Activated CD8-positive, alpha-beta T cell treated with anti-CD3 and anti-CD28 coated beads for 36 hours (primary cell): Measurements from ENCODE around the gene FAM110A. TPM values are rescaled to one million over a fixed set of nuclear protein-coding genes. Genes with fewer than 3 reads are reported as not detected.

Experiments
- ATAC-seq: fragments of 200-7000 bp; cut with Tn5 transposase; one replicate; pipeline ENCODE4 v1.10.0; 2021; ENCODE audit warnings: mild to moderate bottlenecking, moderate library complexity
- CTCF ChIA-PET: fragments of 350-600 bp; sonication (Branson Sonifier 250); formaldehyde crosslinking; loops from one replicate; lab custom pipeline; 2021; ENCODE audit warnings: antibody characterized with exemption; lab: Charles Lee
- POLR2A ChIA-PET: fragments of 350-600 bp; sonication (Branson Sonifier 250); formaldehyde crosslinking; loops from one replicate; lab custom pipeline; 2021; ENCODE audit warnings: antibody characterized with exemption; lab: Charles Lee
- DNase-seq: peaks from one replicate; pipeline ENCODE4 v3.0.0-alpha.2; 2020
- H3K27ac Mint-ChIP-seq: one replicate; pipeline ENCODE4 v1.8.0; 2021; ENCODE audit warnings: mild to moderate bottlenecking, mixed read lengths
- H3K27me3 Mint-ChIP-seq: one replicate; pipeline ENCODE4 v1.8.0; 2021; ENCODE audit warnings: mixed read lengths
- H3K36me3 Mint-ChIP-seq: one replicate; pipeline ENCODE4 v1.8.0; 2021; ENCODE audit warnings: low read depth, mixed read lengths
- H3K4me1 Mint-ChIP-seq: one replicate; pipeline ENCODE4 v1.8.0; 2021; ENCODE audit warnings: low read depth, mixed read lengths
- H3K4me3 Mint-ChIP-seq: one replicate; pipeline ENCODE4 v1.8.0; 2021; ENCODE audit warnings: mild to moderate bottlenecking, moderate library complexity, mixed read lengths
- H3K9me3 Mint-ChIP-seq: one replicate; pipeline ENCODE4 v1.8.0; 2021; ENCODE audit warnings: mixed read lengths
- CTCF ChIP-seq: fragments of 200-600 bp; IDR thresholded peaks from one replicate; pipeline ENCODE4 v1.8.0; 2022; ENCODE audit warnings: antibody characterized with exemption, mild to moderate bottlenecking
- intact Hi-C: fragments of 100-400 bp; cut with micrococcal nuclease; formaldehyde crosslinking; loops from one replicate; pipeline ENCODE4 v1.10.0; 2022
- total RNA-seq, 2 experiments: library from RNA; stranded (reverse); gene quantifications; one replicate each; pipeline ENCODE4 v1.2.3, GENCODE V29; 2021

Gene FAM110A
- total RNA-seq, 2 experiments from 2014 or later, result 20.5 to 23.1 TPM

GRCh38 chr20:834151-834746, 734 bp downstream of the FAM110A start:
- no peak for TF ChIP-seq CTCF
- Mint-ChIP-seq H3K27ac (peak overlapping the region; percentile 85), H3K36me3 (peaks cover 11% of the 10 kb centered on the region), H3K27me3 (no peaks in the 10 kb centered on the region), H3K4me1 (peaks cover 36% of the 10 kb centered on the region), H3K4me3 (peak overlapping the region; percentile 89), H3K9me3 (peaks cover 3% of the 10 kb centered on the region)
- CTCF ChIA-PET, result interaction anchor here (1.3 to 5.4 kb wide), 3 partner anchors 10 to 121 kb away, joined by 3 to 39 read pairs (median 32); no protein-coding TSS in a partner anchor
- POLR2A ChIA-PET, result interaction anchor here (1.1 to 1.9 kb wide), 4 partner anchors 9 to 39 kb away, joined by 3 to 8 read pairs (median 4); no protein-coding TSS in a partner anchor
- no peak for ATAC-seq
- DNase-seq, result no peak
- intact Hi-C loops, result no loop called here

- CTCF ChIA-PET, result interaction anchor here (0.8 to 4.0 kb wide), 2 partner anchors 8 to 120 kb away, joined by 3 to 32 read pairs; no protein-coding TSS in a partner anchor
- H3K4me1 Mint-ChIP-seq, result peaks cover 38% of the 10 kb centered on the region
- peak; percentile 79 for DNase-seq
- peak overlapping the region; percentile 81 for H3K27ac Mint-ChIP-seq
- H3K36me3 Mint-ChIP-seq, result peaks cover 11% of the 10 kb centered on the region
- POLR2A ChIA-PET, result no interaction called here
- H3K9me3 Mint-ChIP-seq, result peaks cover 3% of the 10 kb centered on the region
- peak; percentile 10 for ATAC-seq
- no peaks in the 10 kb centered on the region for H3K27me3 Mint-ChIP-seq
- peak overlapping the region; percentile 73 for H3K4me3 Mint-ChIP-seq
- intact Hi-C loops, result no loop called here
- TF ChIP-seq CTCF, result no peak
Measured at GRCh38 chr20:835608-836045, 2.1 kb downstream of the FAM110A start.

- DNase-seq (peak; percentile 30), ATAC-seq (no peak)
- Mint-ChIP-seq H3K4me1 (peaks cover 40% of the 10 kb centered on the region), H3K4me3 (peak overlapping the region; percentile 73), H3K27me3 (no peaks in the 10 kb centered on the region), H3K36me3 (peaks cover 11% of the 10 kb centered on the region), H3K27ac (peak overlapping the region; percentile 81), H3K9me3 (peaks cover 3% of the 10 kb centered on the region)
- ChIA-PET CTCF (interaction anchor here (0.8 to 4.0 kb wide), 2 partner anchors 8 to 120 kb away, joined by 3 to 32 read pairs; no protein-coding TSS in a partner anchor), POLR2A (no interaction called here)
- TF ChIP-seq CTCF, result no peak
- intact Hi-C loops, result no loop called here
Measured at GRCh38 chr20:836190-836589, 2.7 kb downstream of the FAM110A start.

- Mint-ChIP-seq H3K27ac (no peak overlapping the region), H3K4me1 (peaks cover 47% of the 10 kb centered on the region), H3K36me3 (peaks cover 11% of the 10 kb centered on the region), H3K4me3 (no peak overlapping the region), H3K9me3 (peaks cover 3% of the 10 kb centered on the region), H3K27me3 (no peaks in the 10 kb centered on the region)
- CTCF ChIA-PET, result interaction anchor here (1.8 kb wide), 1 partner anchor 117 kb away, joined by 5 read pairs; no protein-coding TSS in a partner anchor
- POLR2A ChIA-PET, result interaction anchor here (1.5 kb wide), 1 partner anchor 10 kb away, joined by 4 read pairs; no protein-coding TSS in a partner anchor
- TF ChIP-seq CTCF, result no peak
- no peak for DNase-seq
- intact Hi-C loops, result no loop called here
- ATAC-seq, result no peak
Measured at GRCh38 chr20:839015-839414, 5.5 kb downstream of the FAM110A start.

GRCh38 chr20:839626-840025, 6.1 kb downstream of the FAM110A start:
- intact Hi-C loops, result no loop called here
- Mint-ChIP-seq H3K9me3 (peaks cover 3% of the 10 kb centered on the region), H3K36me3 (peaks cover 11% of the 10 kb centered on the region), H3K4me1 (peaks cover 49% of the 10 kb centered on the region), H3K27ac (no peak overlapping the region), H3K27me3 (no peaks in the 10 kb centered on the region), H3K4me3 (no peak overlapping the region)
- ChIA-PET CTCF (interaction anchor here (1.8 kb wide), 1 partner anchor 117 kb away, joined by 5 read pairs; no protein-coding TSS in a partner anchor), POLR2A (interaction anchor here (1.5 kb wide), 1 partner anchor 10 kb away, joined by 4 read pairs; no protein-coding TSS in a partner anchor)
- no peak for DNase-seq
- no peak for ATAC-seq
- TF ChIP-seq CTCF, result no peak
